Measurements from ENCODE around the gene CRYBB3.

GRCh38 chr22:25201557-25202273, 2.1 kb downstream of the CRYBB3 start:
- TF ChIP-seq, protein P1, sequence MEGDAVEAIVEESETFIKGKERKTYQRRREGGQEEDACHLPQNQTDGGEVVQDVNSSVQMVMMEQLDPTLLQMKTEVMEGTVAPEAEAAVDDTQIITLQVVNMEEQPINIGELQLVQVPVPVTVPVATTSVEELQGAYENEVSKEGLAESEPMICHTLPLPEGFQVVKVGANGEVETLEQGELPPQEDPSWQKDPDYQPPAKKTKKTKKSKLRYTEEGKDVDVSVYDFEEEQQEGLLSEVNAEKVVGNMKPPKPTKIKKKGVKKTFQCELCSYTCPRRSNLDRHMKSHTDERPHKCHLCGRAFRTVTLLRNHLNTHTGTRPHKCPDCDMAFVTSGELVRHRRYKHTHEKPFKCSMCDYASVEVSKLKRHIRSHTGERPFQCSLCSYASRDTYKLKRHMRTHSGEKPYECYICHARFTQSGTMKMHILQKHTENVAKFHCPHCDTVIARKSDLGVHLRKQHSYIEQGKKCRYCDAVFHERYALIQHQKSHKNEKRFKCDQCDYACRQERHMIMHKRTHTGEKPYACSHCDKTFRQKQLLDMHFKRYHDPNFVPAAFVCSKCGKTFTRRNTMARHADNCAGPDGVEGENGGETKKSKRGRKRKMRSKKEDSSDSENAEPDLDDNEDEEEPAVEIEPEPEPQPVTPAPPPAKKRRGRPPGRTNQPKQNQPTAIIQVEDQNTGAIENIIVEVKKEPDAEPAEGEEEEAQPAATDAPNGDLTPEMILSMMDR (conservative IDR thresholded peaks at IDR 0.05; ENCODE audit: low read depth, low read length): no peak
- no peak for TF ChIP-seq EZH2 (IDR thresholded peaks at IDR 0.05; ENCODE audit: borderline replicate concordance, low read depth, low read length, poor library complexity, severe bottlenecking)
